GM21360 (cell line): ENCODE results near the gene LGI1.

Source experiments
- ATAC-seq: cut with Tn5 transposase; IDR thresholded peaks from one replicate; pipeline ENCODE4 v1.9.1; 2021; ENCODE audit warnings: mild to moderate bottlenecking, moderate library complexity; ENCODE audit not compliant: unreplicated experiment

The LGI1 gene

DNA sequence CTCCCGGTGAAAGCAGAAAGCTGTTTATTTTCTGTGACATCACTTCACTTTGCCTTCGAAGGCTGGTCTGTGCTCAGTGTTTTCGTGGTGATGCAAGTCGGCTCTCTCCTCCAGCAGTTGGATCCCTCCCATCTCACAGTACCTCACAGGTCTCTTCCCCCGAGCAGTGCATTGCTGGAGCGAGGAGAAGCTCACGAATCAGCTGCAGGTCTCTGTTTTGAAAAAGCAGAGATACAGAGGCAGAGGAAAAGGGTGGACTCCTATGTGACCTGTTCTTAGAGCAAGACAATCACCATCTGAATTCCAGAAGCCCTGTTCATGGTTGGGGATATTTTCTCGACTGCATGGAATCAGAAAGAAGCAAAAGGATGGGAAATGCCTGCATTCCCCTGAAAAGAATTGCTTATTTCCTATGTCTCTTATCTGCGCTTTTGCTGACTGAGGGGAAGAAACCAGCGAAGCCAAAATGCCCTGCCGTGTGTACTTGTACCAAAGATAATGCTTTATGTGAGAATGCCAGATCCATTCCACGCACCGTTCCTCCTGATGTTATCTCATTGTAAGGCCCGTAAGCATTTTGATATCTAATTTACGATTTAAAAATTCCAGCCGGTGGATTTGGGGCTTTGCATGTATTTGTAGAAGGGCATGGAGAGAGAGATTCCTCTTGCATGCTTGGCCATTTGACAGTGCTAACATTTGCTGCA is at the start of gene LGI1:
LGI1 (plus strand) TSS at position 136 of the 707 bp plus-strand sequence; CDS start at position 345, 209 bp downstream.
- ATAC-seq: no peak

GRCh38 chr10:93710333-93710909 is 47.3 kb upstream of the LGI1 start:
- no peak for ATAC-seq

DNA sequence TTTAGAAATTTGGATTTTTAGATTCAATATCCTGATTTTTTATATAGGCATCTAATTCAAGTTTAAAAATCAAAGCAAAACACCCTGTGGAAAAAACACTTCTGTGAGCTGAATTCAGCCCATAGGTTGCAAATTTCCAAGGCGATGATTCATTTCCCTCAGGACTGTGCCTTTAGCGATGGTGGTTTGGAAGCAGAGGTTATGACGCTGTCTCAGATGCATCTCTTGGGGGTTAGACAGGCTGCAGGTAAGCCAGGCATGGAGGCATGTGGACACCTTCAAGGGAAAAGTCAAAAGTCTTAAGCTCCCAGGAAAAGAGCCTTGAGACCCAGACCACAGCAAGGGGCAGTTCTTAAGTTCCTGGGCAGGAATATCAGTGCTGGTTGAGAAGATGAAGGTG is 45.8 kb upstream of the LGI1 start:
- ATAC-seq: no peak

DNA sequence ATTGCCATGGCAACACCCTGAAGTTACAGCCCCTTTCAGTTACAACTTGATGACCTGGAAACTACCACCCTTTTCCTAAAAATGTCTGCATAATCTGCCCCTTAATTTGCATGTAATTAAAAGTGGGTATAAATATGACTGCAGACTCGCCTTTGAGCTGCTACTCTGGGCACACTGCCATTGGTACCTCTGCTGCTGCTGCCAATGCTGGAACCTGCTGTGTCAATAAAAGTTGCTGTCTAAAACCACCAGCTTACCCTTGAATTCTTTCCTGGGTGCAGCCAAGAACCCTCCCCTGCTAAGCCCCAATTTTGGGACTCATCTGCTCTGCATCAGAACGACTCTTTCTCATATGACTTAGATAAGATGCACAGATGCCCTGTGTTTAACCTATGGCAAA is 45.1 kb upstream of the LGI1 start:
- ATAC-seq: no peak

DNA sequence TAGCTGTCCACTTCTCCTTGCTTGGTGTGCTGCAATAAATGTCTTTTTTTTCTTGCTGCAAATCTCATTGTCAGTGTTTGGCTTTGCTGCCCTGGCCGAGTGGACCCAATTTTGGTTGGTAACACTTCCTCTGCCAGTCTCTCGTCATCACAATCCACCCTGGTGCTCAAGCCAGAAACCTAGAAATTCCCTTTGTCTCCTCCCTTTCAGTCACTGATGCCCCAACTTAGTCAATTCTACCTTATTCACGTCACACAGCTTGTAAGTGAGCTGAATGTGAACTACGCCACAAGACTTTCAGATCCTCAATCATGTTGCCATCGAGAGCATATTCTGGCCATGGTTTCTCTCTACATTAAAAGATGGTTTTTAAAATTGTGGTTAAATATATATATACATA is 42.4 kb upstream of the LGI1 start:
- ATAC-seq: peak; percentile 95

- no peak for ATAC-seq
Observed at GRCh38 chr10:93716766-93717165, 41.0 kb upstream of the LGI1 start.

- ATAC-seq: peak; percentile 34
Observed at GRCh38 chr10:93718937-93719725, 38.6 kb upstream of the LGI1 start.

GRCh38 chr10:93719901-93720300 is 37.8 kb upstream of the LGI1 start:
- ATAC-seq: no peak

- ATAC-seq: no peak
Observed at GRCh38 chr10:93722550-93722949, 35.2 kb upstream of the LGI1 start.

DNA sequence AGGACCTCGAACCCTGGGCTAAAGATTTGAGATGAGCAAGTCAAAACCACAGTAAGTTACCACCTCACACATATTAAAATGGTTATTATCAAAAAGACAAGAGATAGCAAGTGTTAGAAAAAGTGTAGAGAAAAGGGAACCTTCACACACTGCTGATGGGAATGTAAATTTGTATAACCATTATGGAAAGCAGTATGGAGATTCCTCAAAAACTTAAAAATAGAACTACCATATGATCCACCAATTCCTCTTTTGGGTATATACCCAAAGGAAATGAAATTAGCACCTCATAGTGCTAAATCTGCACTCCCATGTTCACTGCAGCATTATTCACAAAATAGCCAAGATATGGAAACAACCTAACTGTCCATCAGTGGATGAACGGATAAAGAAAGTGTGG is 34.6 kb upstream of the LGI1 start:
- no peak for ATAC-seq

GRCh38 chr10:93726024-93726423 is 31.7 kb upstream of the LGI1 start:
- ATAC-seq: no peak

DNA sequence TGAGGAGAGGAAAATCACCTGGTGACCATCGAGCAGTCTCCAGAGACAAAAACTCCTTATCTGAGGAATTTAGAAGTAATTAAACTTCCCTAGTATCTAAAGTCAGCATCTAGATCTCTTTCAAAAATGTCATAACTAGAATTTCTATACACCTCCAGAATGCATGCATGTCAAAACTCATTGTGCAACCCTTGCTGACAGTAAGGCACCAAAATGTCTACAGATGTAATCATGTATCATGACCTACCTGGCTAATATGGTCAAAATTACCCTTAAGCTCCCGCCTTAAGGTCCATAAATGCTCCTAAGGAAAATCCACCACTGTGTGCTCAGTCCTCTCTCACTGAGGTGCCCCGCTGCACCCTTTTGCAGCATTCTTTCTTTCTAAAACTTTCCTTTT is 16.4 kb upstream of the LGI1 start:
- ATAC-seq: no peak

DNA sequence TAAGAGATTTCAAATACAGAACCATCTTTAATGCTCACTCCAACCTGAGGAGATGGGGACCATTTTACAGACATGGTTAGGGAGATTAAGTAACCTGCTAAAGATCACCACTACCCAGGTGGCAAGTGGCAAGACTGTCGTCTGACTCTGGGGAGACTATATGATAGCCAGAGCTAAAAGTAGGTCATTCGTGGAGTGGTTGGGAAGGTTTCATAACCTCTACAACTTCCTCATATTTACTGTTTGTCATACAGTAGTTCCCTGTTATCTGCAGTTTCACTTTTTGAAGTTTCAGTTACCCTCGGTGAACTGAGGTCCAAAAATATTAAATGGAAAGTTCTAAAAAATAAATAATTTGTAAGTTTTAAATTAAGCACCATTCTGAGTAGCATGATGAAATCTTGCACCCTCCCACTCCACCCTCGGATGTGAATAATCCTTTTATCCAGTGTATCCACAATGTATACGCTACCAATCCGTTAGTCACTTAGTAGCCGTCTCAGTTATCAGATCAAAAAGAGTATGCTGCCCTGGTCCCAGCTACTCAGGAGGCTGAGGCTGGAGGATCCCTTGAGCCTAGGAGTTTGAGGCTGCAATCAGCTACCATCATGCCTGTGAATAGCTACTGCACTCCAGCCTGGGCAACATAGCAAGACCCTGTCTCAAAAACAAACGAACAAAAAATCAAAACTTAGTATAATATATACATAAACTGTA is 14.9 kb upstream of the LGI1 start:
- peak; percentile 88 for ATAC-seq

- ATAC-seq: no peak
Observed at GRCh38 chr10:93745408-93746065, 12.2 kb upstream of the LGI1 start.

GRCh38 chr10:93746844-93747284 is 10.9 kb upstream of the LGI1 start:
- ATAC-seq: no peak

DNA sequence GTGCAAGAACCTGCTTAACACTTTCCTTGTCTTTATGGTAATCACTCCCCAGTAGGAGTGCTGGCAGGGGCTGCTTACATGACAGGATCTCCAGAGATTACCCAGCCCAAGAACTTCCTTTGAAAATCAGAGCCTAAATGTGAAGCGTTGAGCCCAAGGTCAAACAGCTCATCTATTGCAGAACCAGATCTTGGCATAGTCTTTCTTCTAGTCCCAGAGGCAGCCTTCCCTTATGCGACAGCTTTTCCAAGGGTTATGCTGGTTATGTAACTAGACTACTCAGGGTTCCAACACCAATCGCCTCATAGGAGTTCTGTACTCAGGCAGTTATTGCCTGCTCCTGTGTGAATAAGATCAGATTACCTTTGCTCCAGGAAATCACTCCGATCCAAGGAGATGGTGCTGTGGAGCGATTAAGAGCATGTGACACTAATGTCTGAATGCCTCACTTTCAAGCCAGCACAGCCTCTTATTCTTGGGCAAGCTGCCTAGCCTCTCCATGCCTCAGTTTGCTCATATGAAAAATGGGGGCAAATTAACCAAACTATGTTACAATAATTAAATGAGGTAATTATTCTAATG is 8.4 kb upstream of the LGI1 start:
- no peak for ATAC-seq

- no peak for ATAC-seq
Observed at GRCh38 chr10:93751124-93751523, 6.6 kb upstream of the LGI1 start.

DNA sequence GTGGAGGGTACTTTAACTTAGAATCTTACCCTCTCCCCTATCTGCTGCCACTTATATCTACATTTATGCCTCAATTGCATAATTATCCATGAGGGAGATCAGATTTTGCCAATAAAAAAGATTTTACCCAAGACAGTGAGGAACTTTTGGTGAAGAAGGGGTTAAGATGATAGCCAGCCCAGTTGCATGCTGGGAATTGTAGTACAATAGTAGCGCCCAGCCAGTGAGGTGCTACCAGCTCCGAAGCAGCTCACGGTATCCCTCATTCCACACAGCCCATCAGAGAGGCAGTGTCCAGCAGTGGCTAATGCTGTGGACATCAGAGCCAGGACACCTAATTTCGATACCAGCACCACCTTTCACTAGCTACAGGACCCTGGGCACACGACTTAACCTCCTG is 5.9 kb upstream of the LGI1 start:
- ATAC-seq: no peak

GRCh38 chr10:93752761-93753160 is 5.0 kb upstream of the LGI1 start:
- ATAC-seq: no peak

GRCh38 chr10:93753621-93754250 is 4.0 kb upstream of the LGI1 start:
- no peak for ATAC-seq
